ENCODE results near the gene FAU. TPM values are rescaled to one million over a fixed set of nuclear protein-coding genes. Genes with fewer than 3 reads are reported as not detected.

Gene FAU
- total and polyA plus RNA-seq, 2 of the 13 experiments (the other 11 are each of a cell fraction or from before 2014, with no cell fraction given) = 374 to 869 TPM

- TF ChIP-seq TBX3 (IDR thresholded peaks at IDR 0.05; ENCODE audit: borderline replicate concordance) (no peak), ZNF180 (CRISPR knock-in tag; IDR thresholded peaks at IDR 0.05; ENCODE audit: borderline replicate concordance, low read depth) (no peak), ZSCAN30 (CRISPR knock-in tag; IDR thresholded peaks at IDR 0.05) (no peak), RCOR2 (CRISPR knock-in tag; IDR thresholded peaks at IDR 0.05) (no peak), ZNF562 (CRISPR knock-in tag; IDR thresholded peaks at IDR 0.05; ENCODE audit: borderline replicate concordance) (no peak), NFIB (CRISPR knock-in tag; IDR thresholded peaks at IDR 0.05; ENCODE audit: borderline replicate concordance) (no peak), TOE1 (CRISPR knock-in tag; IDR thresholded peaks at IDR 0.05) (no peak), ZBTB34 (CRISPR knock-in tag; IDR thresholded peaks at IDR 0.05) (peak; percentile 75; the same call in 1 of the 2 replicates), NFE2L1 (CRISPR knock-in tag; IDR thresholded peaks at IDR 0.05; ENCODE audit: borderline replicate concordance) (no peak), FOXA1 (IDR thresholded peaks at IDR 0.05) (peak; percentile 67), FOXA1 (CRISPR knock-in tag; IDR thresholded peaks at IDR 0.05) (peak; percentile 37), HNF4G (IDR thresholded peaks at IDR 0.05; ENCODE audit: borderline replicate concordance, low read depth, low read length) (peak; percentile 75), HNF4G (CRISPR knock-in tag; IDR thresholded peaks at IDR 0.05; ENCODE audit: borderline replicate concordance, low read depth) (peak; percentile 55; the same call in 1 of the 2 replicates), ZFP37 (CRISPR knock-in tag; IDR thresholded peaks at IDR 0.05; ENCODE audit: borderline replicate concordance) (no peak), MEIS1 (CRISPR knock-in tag; IDR thresholded peaks at IDR 0.05; ENCODE audit: borderline replicate concordance) (no peak), ZKSCAN5 (CRISPR knock-in tag; IDR thresholded peaks at IDR 0.05) (no peak), PHF8 (CRISPR knock-in tag; IDR thresholded peaks at IDR 0.05) (no peak; the same call in 1 of the 2 replicates), BORCS8-MEF2B (CRISPR knock-in tag; IDR thresholded peaks at IDR 0.05) (peak; percentile 72; the same call in 1 of the 2 replicates), ZNF224 (CRISPR knock-in tag; IDR thresholded peaks at IDR 0.05) (no peak)
- TF ChIP-seq, protein P1, sequence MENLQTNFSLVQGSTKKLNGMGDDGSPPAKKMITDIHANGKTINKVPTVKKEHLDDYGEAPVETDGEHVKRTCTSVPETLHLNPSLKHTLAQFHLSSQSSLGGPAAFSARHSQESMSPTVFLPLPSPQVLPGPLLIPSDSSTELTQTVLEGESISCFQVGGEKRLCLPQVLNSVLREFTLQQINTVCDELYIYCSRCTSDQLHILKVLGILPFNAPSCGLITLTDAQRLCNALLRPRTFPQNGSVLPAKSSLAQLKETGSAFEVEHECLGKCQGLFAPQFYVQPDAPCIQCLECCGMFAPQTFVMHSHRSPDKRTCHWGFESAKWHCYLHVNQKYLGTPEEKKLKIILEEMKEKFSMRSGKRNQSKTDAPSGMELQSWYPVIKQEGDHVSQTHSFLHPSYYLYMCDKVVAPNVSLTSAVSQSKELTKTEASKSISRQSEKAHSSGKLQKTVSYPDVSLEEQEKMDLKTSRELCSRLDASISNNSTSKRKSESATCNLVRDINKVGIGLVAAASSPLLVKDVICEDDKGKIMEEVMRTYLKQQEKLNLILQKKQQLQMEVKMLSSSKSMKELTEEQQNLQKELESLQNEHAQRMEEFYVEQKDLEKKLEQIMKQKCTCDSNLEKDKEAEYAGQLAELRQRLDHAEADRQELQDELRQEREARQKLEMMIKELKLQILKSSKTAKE (CRISPR knock-in tag; IDR thresholded peaks at IDR 0.05; ENCODE audit: borderline replicate concordance) = no peak
- TF ChIP-seq, protein P2, sequence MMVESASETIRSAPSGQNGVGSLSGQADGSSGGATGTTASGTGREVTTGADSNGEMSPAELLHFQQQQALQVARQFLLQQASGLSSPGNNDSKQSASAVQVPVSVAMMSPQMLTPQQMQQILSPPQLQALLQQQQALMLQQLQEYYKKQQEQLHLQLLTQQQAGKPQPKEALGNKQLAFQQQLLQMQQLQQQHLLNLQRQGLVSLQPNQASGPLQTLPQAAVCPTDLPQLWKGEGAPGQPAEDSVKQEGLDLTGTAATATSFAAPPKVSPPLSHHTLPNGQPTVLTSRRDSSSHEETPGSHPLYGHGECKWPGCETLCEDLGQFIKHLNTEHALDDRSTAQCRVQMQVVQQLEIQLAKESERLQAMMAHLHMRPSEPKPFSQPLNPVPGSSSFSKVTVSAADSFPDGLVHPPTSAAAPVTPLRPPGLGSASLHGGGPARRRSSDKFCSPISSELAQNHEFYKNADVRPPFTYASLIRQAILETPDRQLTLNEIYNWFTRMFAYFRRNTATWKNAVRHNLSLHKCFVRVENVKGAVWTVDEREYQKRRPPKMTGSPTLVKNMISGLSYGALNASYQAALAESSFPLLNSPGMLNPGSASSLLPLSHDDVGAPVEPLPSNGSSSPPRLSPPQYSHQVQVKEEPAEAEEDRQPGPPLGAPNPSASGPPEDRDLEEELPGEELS (CRISPR knock-in tag; IDR thresholded peaks at IDR 0.05) = peak; percentile 80
- TF ChIP-seq, protein P3, sequence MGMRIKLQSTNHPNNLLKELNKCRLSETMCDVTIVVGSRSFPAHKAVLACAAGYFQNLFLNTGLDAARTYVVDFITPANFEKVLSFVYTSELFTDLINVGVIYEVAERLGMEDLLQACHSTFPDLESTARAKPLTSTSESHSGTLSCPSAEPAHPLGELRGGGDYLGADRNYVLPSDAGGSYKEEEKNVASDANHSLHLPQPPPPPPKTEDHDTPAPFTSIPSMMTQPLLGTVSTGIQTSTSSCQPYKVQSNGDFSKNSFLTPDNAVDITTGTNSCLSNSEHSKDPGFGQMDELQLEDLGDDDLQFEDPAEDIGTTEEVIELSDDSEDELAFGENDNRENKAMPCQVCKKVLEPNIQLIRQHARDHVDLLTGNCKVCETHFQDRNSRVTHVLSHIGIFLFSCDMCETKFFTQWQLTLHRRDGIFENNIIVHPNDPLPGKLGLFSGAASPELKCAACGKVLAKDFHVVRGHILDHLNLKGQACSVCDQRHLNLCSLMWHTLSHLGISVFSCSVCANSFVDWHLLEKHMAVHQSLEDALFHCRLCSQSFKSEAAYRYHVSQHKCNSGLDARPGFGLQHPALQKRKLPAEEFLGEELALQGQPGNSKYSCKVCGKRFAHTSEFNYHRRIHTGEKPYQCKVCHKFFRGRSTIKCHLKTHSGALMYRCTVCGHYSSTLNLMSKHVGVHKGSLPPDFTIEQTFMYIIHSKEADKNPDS (CRISPR knock-in tag; IDR thresholded peaks at IDR 0.05) = no peak
Observed at GRCh38 chr11:65165410-65166317, 43.7 kb upstream of the FAU start (continued).

Measured in HepG2 (cell line).